ENCODE results near the gene TMEM63A. TPM values are rescaled to one million over a fixed set of nuclear protein-coding genes. Genes with fewer than 3 reads are reported as not detected.

TMEM63A gene
- total RNA-seq, 2 experiments from 2014 or later = 30.4 to 31.3 TPM

DNA sequence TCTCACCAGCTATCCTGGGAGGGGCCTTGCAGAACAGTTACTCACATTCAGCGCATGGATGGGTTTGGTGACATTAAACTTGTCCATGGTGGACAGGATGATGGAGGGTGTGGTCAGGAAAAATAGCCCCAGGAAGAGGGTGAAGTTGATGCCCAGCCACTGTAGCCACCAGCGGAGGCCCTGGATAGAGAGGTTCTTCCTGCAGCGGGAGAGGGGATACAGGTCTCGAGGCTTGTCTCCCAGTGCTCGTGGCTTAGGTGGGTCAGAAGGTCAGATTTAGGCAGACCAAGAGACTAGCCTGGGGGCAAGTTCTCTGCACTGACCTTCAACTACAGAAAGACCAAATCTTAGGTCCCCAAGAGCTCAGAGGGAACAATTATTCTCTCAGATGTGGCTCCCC is 23.0 kb downstream of the TMEM63A start:
- ChIA-PET POLR2A (interaction anchor here (0.6 kb wide), 1 partner anchor 79 kb away, joined by 3 read pairs; no protein-coding TSS in a partner anchor), CTCF (no interaction called here)

GRCh38 chr1:225857256-225857655 is 24.9 kb downstream of the TMEM63A start:
- POLR2A ChIA-PET = interaction anchor here (1.6 kb wide), 1 partner anchor 7 kb away, joined by 5 read pairs; no protein-coding TSS in a partner anchor
- CTCF ChIA-PET = interaction anchor here (0.6 kb wide), 1 partner anchor 19 kb away, joined by 3 read pairs; no protein-coding TSS in a partner anchor

- ChIA-PET CTCF (interaction anchor here (0.8 to 1.6 kb wide), 3 partner anchors 49 to 381 kb away, joined by 3 to 6 read pairs (median 4); no protein-coding TSS in a partner anchor), POLR2A (no interaction called here)
These were observed 26.5 kb downstream of the TMEM63A start for GRCh38 chr1:225855503-225856300.

DNA sequence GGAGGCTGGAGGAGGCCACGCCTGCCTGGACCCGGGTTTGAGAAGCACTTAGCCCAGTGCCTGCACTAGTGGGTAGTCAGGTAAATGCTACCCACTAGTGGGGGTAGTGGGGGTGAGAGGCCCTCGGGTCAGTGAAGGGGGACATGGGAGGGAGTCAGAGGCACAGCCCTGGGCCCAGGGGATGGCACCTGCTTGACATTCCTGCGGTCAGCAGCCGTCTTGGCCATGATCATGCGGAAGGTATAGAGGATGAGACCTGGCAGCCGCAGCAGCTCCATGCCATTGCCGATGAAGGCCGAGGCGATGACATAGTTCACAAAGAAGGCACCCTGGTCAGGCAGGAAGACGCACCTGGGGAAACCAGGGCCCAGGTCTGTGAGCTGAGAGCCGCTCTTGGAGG is 28.7 kb downstream of the TMEM63A start:
- POLR2A ChIA-PET = no interaction called here
- CTCF ChIA-PET = no interaction called here

- ChIA-PET CTCF (no interaction called here), POLR2A (no interaction called here)
These were observed 29.6 kb downstream of the TMEM63A start for GRCh38 chr1:225852413-225853124.

GRCh38 chr1:225851805-225852204 is 30.4 kb downstream of the TMEM63A start:
- POLR2A ChIA-PET = interaction anchor here (0.7 kb wide), 1 partner anchor 24 kb away, joined by 5 read pairs; no protein-coding TSS in a partner anchor
- CTCF ChIA-PET = interaction anchor here (1.1 kb wide), 1 partner anchor 9 kb away, joined by 3 read pairs; no protein-coding TSS in a partner anchor

- ChIA-PET CTCF (interaction anchor here (0.9 kb wide), 1 partner anchor 61 kb away, joined by 3 read pairs; no protein-coding TSS in a partner anchor), POLR2A (interaction anchor here (0.7 to 1.4 kb wide), 2 partner anchors 8 to 33 kb away, joined by 4 to 5 read pairs; no protein-coding TSS in a partner anchor)
These were observed 31.8 kb downstream of the TMEM63A start for GRCh38 chr1:225850370-225850769.

GRCh38 chr1:225849925-225850324 is 32.3 kb downstream of the TMEM63A start:
- POLR2A ChIA-PET = interaction anchor here (0.7 to 1.4 kb wide), 2 partner anchors 8 to 33 kb away, joined by 4 to 5 read pairs; no protein-coding TSS in a partner anchor

DNA sequence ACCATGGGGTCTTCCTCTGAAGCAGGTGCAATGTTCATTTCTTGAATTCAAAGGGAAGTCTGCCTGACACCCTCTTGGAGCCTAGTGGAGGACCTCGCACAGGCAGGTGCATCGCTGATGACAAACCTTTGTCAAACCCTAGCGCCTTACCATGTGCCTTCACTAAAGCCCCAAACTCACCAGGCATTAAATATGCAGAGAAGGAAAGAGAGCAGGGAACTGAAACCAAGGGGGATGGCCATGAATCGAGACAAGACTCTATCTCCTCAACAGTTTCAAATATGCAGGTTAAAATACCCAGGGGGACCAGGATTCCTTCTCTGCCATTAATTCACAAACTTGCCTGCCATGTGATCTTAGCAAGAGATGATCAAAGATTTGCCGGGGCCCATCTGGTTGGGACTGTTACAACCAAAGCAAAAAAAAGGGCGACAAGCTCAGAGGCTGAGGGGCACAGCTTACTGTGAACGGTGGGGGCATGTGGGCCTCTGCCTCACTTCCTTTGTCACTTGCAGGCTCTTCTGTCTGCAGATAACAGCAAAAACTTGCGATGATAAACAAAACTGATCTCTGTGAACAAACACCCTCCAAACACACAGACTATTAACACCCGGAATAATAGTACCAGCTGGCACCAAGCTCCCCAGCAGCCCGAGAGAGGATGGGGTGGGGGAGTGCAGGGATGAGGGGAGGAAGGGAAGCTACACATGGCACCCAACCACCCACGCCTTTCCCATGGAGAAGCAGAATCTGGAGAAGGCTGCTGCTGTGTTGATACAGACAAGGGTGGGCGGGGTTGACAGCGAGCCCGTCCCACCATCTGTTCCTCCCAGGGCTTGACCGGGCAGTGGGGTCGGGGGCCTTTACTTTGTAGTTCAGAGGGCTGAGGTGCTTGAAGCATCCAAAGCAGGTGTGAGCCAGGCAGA is 33.9 kb downstream of the TMEM63A start:
- CTCF ChIA-PET = no interaction called here
- POLR2A ChIA-PET = no interaction called here

More at GRCh38 chr1:225849925-225850324, 32.3 kb downstream of the TMEM63A start:
- CTCF ChIA-PET = interaction anchor here (0.9 kb wide), 1 partner anchor 61 kb away, joined by 3 read pairs; no protein-coding TSS in a partner anchor

DNA sequence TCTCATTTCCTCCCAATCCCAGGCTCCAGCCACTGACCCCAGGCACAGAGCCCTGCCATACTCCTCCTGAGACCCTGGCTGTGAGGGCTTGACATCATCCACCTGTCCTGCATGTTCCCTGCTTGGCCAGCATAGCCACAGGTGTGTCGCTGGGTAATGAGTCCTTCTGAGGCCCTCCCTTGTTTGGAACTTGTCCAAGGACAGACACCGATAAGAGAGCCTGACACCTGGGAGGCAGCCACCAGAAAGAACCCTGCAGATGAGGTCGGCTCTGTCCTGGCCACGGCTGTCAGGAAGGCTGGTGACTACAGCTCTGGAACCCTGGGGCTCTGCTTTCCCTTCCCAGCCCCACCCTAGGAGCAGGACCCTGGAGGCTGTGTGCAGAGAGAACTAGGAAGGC is 34.6 kb downstream of the TMEM63A start:
- POLR2A ChIA-PET = no interaction called here
- CTCF ChIA-PET = no interaction called here

DNA sequence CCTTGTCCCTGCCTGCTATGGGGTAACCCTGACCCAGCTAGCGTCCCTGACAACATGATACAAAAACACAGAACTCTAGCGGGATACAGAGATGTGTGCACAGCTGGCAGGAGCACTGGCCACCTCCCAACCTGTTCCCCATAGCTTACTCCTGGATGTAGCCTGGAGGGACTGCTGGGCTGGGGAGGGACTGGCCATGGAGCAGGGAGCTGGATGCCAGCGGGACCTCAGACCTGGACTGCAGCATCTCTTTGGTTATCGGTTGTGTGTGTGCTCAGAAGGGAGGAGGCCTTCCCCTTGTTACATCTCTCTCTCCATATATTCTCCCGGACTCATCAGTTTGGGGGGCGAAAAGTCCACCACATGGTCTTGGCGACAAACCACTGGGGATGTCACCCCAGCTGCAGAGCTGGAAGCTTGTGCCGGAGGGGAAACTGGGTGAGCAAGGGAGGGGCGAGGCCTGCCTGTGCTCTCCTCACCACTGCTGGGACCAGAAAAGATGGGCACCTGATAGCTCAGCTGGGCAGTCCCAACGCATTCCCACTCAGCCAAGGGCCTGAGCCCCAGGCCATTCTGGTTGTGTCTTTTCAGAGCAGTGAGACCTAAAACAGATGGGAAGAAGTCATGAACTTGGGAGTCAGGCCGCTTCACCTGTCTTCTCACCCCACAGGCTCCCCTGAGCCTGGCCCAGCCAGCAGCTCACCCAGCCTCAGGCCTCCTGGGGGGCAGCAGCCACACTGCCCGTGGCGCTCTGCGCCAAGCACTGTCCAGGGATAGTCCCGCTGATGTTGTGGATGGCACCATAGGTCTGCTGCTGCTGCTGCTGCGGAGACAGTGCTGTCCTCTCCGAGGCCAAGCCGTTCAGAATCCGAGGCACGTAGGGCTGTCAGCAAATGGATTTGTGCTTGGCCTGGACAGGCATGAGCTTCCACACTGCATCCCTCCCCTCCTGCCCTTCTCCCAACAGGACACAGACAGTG is 35.6 kb downstream of the TMEM63A start:
- CTCF ChIA-PET = interaction anchor here (0.6 to 1.9 kb wide), 2 partner anchors 83 to 373 kb away, joined by 5 to 6 read pairs; no protein-coding TSS in a partner anchor
- POLR2A ChIA-PET = interaction anchor here (0.5 to 0.6 kb wide), 2 partner anchors 13 to 72 kb away, joined by 4 to 5 read pairs; no protein-coding TSS in a partner anchor

DNA sequence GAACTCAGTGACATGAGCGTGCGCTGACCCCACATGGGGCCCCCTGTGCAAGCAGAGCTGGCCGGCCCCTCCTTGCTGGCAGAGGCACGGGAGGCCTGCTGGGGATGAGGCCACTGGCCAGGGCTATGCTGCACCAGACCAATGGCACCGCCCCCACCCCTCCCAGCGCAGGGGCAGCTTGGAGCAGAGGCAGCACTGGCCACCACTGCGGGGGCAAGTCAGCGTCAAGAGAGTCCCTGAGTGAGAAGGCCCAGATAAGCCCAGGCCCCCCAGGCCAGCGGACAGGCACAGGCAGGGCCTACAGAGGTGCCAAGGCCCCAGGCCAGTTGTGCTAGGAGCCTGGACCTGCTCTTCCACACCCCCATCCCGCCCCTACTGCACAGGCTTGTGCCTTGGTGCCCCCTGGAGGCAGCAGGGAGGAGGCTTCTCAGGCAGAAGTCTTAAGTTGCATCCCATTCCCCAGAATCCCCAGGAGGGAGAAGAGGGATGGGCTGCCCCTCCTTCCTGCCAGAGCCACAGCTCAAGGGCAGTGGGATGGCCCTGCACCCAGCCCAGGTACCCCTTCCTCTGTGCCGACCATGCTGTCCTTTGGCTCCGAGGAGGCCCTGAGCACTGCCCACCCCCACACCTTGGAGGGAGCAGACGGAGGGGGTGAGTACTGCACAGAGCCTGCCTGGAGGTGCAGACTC is 36.5 kb downstream of the TMEM63A start:
- ChIA-PET POLR2A (interaction anchor here (0.6 kb wide), 1 partner anchor 73 kb away, joined by 5 read pairs; no protein-coding TSS in a partner anchor), CTCF (interaction anchor here (1.9 kb wide), 1 partner anchor 372 kb away, joined by 5 read pairs; no protein-coding TSS in a partner anchor)

DNA sequence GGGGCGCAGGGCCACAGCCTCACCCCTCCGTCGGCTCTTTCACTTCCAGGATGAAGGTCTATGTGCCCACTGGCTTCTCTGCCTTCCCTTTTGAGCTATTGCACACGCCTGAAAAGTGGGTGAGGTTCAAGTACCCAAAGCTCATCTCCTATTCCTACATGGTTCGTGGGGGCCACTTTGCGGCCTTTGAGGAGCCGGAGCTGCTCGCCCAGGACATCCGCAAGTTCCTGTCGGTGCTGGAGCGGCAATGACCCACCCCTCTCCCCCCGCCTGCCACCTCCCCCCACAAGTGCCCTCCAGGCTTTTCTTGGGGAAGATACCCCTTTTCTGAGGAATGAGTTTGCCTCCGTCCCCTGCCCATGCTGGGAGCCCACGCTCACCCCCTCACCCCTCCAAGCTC is 37.1 kb downstream of the TMEM63A start:
- ChIA-PET CTCF (interaction anchor here (0.6 to 1.9 kb wide), 2 partner anchors 10 to 372 kb away, joined by 3 to 5 read pairs; no protein-coding TSS in a partner anchor), POLR2A (interaction anchor here (0.5 kb wide), 1 partner anchor 65 kb away, joined by 3 read pairs; no protein-coding TSS in a partner anchor)

DNA sequence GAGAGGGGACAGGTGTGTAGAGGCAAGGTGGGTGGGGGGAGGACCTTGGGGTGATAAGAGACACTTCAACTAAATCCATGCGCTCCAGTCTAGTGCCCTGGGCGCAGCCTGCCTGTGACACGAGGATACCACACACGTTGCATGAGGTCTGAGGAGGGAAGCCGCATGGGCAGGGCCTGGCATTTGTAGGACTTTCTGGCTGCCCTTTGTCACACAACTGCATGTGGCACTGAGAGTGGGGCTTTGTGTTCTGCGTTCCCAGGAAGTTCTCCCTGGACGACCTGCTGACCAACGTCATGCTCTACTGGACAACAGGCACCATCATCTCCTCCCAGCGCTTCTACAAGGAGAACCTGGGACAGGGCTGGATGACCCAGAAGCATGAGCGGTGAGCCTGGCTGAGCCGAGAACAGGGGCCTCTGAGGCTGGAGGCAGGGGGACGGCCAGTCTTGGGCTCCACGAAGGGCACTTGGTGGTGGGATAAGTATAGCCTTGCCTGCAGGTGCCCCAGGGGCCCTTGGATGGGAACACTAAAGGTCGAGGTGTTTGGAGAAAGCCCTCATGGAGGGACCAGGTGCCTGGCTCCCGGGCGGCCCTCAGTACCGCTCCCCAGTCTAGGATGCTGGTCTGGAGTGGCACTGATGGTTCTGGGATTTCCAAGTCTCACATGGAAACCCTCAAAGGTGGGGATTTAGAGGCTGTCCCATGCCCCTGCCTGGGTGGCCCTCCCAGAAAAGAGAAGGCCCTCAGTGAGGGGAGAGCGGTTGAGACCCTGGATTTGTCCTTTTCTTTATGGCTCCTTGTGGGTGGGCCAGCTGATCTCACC is 37.7 kb downstream of the TMEM63A start:
- CTCF ChIA-PET = interaction anchor here (0.6 to 1.9 kb wide), 2 partner anchors 9 to 371 kb away, joined by 3 to 5 read pairs; no protein-coding TSS in a partner anchor
- POLR2A ChIA-PET = interaction anchor here (0.5 kb wide), 1 partner anchor 64 kb away, joined by 3 read pairs; no protein-coding TSS in a partner anchor

DNA sequence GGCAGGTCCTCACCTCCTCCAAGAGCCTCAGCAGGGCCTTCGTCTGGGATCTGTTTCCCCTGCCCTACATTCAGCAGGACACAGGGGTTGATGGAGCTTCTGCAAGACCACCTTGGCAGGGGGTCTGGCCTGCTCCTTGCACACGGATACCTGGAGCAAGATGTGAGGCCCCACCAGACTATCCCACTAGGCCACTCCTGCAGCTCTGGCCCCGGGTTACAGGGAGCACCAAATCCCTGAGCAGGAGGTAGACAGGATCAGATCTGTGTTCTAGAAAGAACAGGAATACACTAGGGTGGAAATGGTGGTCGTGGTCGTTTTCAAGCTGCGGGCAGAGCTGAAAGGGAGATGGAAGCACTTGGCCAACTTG is 38.8 kb downstream of the TMEM63A start:
- ChIA-PET POLR2A (no interaction called here), CTCF (no interaction called here)

DNA sequence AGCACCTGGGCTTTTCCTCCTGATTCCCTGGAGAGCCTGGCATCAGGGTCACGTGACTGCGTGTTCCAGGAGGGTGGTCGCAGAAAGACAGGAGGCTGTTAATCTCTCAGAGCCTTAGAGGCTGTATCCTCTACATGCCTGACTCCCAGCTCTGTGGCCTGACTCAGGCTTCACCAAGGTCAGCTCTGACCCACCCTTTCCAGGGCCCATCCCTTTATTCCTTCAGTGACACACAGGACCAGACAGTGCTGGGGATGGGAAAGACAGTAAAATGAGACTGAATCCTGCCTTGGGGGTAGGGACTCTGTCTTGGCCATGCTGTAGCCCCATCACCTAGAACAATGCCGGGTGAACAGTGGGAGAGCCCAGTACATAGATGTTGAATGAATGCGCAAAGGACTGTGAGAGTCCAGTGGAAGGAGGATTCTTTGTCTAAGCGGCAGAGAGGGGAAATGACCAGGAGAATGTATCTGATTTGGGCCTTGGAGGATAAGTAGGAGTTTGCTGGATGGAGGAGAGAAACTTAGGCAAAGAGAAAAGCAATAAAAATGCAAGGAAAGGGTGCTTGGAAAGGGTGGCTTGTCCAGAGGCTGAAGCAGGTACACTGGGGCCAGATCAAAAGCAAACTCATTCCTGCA is 39.3 kb downstream of the TMEM63A start:
- POLR2A ChIA-PET = no interaction called here
- CTCF ChIA-PET = no interaction called here
